GDM1 (cell line): ENCODE results near the gene PSMC3IP.

ENCODE experiments used
- DNase-seq: peaks from one replicate; lab custom pipeline; 2025; lab: John Stamatoyannopoulos, UW

The PSMC3IP gene

GRCh38 chr17:42538482-42538881 lies 39.0 kb downstream of the PSMC3IP start:
- DNase-seq = no peak

- DNase-seq = no peak
These were observed 39.6 kb downstream of the PSMC3IP start for GRCh38 chr17:42537826-42538451.

- no peak for DNase-seq
These were observed 40.2 kb downstream of the PSMC3IP start for GRCh38 chr17:42537156-42537805.

- DNase-seq = peak; percentile 55
These were observed 41.0 kb downstream of the PSMC3IP start for GRCh38 chr17:42536372-42537155.

- DNase-seq = peak; percentile 83
These were observed 41.5 kb downstream of the PSMC3IP start, which contains the start of gene NAGLU for GRCh38 chr17:42536048-42536371. NAGLU (plus strand) TSS chr17:42536241; CDS start chr17:42536273, 32 bp downstream.

- no peak for DNase-seq
These were observed 42.1 kb downstream of the PSMC3IP start for GRCh38 chr17:42535155-42536047.

- peak; percentile 39 for DNase-seq
These were observed 45.8 kb downstream of the PSMC3IP start for GRCh38 chr17:42531455-42532354.

- DNase-seq = no peak
These were observed 46.5 kb downstream of the PSMC3IP start for GRCh38 chr17:42530952-42531454.

- no peak for DNase-seq
These were observed 48.5 kb downstream of the PSMC3IP start for GRCh38 chr17:42529061-42529460.

- DNase-seq = no peak
These were observed 49.6 kb downstream of the PSMC3IP start for GRCh38 chr17:42527932-42528331.

- no peak for DNase-seq
These were observed 51.5 kb downstream of the PSMC3IP start for GRCh38 chr17:42526031-42526444.

- DNase-seq = no peak
These were observed 52.3 kb downstream of the PSMC3IP start for GRCh38 chr17:42525221-42525620.

GRCh38 chr17:42522798-42523278 lies 54.7 kb downstream of the PSMC3IP start:
- DNase-seq = no peak
